G401.6 (cell line): ENCODE data around the gene PDE4B.

Experiments used
- FAIRE-seq: peaks from 2 replicates; lab custom pipeline; 2012; peaks lifted over from hg19 to GRCh38; lab: Jason Lieb, UNC

Gene PDE4B

DNA sequence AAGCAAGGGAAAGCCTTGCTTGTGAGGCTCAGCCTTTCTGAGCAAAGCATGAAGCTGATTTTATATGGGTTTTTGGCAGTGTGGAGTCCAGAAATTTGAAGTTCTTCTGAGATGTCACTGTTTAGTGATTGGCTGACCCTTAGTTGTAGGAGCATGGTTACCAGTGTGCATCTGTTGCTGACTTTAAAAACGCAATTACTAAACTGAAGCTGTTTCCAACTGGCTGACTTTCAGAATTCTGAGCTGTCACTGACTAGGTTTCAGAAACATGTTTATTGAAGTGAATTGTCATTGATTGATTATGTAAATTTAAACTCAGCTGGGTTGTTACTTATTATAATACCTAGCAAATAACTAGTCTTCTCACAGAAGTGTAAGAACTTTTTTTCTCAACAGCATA, 89.4 kb downstream of the PDE4B start:
- FAIRE-seq = no peak

DNA sequence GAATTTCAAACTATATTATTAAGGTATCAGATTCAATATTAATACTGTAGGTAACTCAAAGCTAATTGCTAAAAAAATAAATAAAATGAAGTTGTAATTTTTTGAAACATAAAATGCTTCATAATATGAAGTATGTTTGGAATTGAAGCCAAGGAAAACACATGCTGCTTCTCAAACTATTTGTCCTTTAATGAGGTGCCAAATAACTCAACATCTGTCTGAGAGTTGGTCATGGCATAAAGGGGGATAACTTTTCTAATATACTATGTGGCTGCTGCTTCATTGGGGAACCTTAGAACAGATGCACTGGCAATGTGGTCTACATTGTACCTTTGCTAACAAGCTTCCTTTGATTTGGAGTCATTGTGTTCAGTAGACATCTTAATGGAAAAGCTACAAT, 96.7 kb downstream of the PDE4B start:
- no peak for FAIRE-seq

DNA sequence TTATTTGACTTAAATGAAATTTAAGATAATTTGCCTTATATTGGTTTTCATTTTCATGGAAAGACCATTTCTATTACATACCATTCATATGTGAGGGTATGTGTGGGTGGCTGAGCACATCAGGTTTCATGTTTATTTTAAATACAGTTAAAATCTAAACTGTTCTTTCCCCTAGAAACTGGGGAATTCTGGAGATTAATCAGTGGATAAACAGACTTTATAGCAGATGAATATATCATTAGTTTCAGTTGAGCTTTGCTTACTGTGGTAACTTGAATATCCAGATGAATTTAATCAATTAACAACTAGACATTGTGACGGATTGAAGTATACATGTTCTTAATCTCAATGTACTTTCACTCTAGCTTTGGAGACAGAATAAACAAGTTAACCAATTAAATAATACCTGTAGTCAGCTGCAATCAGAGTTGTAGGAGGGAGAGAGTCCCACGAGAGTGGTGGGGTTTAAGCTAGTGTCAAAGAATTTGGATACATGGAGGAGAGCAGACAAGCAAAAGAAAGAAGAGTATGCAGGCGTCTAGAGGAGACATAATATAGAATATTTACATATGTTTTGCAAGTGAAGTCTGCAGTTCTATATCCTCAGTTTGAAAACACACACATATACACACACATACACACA, 97.6 kb downstream of the PDE4B start:
- no peak for FAIRE-seq

- no peak for FAIRE-seq
Measured at GRCh38 chr1:65894738-65895605, 102.3 kb downstream of the PDE4B start.

DNA sequence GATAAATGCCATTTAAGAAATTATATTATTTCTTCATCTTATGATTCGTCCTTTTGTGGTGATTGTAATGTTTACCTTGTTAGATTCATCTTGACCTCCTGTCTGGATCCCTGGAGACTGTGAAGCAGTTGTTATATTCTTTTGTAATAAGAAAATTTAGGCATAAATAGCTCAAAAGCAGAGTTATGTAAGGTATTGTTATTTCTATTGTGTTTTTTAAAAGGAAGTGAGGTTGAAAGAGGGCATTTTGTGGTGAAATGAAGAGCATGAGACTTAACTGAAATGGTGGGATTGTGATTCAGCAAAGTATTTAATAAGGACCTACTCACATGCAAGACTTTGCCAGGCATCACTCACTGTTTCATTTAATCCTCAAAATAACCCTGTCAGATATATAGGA, 104.0 kb downstream of the PDE4B start:
- no peak for FAIRE-seq

DNA sequence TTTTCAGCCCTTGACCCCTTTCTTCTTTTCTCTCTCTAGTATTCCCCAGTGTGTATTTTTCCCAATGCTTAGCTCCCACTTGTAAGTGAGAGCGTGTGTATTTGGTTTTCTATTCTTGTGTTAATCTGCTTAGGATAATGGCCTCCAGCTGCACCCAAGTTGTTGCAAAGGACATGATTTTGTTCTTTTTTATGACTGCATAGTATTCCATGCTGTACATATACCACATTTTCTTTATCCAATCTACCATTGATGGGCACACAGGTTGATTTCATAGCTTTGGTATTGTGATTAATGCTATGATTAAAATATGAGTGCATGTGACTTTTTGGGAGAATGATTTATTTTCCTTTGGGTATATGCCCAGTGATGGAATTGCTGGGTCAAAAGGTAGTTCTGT, 104.8 kb downstream of the PDE4B start:
- no peak for FAIRE-seq

- FAIRE-seq = no peak
Measured at GRCh38 chr1:65904681-65905083, 112.0 kb downstream of the PDE4B start.

DNA sequence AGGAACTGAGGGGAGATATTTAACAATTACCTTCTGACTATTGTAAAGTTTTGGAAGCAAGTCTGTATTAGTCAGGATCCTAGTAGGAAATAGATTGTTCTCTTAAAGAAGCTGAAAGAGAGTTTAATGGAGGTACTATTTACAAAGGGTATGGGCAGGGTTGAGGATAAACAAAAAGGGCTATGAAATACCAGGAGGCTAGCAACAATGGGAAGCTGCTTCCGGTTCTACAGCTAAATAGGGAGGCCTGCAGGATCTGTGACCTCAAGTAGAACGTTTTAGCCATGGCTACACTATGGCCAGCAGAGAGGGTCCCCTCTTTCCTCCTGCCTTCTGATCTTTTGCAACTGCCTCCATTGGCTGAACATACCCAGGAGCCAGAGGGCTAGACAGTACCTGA, 117.7 kb downstream of the PDE4B start:
- no peak for FAIRE-seq

- FAIRE-seq = no peak
Measured at GRCh38 chr1:65911679-65912078, 119.0 kb downstream of the PDE4B start.

- no peak for FAIRE-seq
Measured at GRCh38 chr1:65918564-65918963, 125.9 kb downstream of the PDE4B start.

- no peak for FAIRE-seq
Measured at GRCh38 chr1:65921446-65921845, 128.8 kb downstream of the PDE4B start.

DNA sequence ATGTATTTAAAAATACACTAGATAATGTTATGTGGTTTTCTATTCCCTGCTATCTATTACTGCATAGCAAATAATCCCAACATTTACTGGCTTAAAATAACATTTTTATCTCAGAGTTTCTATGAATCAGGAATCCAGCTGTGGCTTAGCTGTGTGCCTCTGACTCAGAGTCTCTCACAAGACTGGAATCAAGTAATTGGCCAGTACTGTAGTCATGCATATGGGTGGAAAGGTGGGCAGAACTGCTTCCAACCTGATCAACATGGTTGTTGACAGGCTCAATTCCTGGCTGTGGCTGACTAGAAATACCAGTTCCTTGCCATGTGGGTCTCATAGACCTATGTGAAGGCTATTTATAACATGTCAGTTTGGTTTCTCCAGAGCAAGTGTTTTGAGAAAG, 131.8 kb downstream of the PDE4B start:
- FAIRE-seq = no peak

GRCh38 chr1:65938506-65938905, 145.8 kb downstream of the PDE4B start:
- no peak for FAIRE-seq

- no peak for FAIRE-seq
Measured at GRCh38 chr1:65939191-65939590, 146.5 kb downstream of the PDE4B start.

GRCh38 chr1:65939636-65940035, 146.9 kb downstream of the PDE4B start:
- FAIRE-seq = no peak

- no peak for FAIRE-seq
Measured at GRCh38 chr1:65940126-65940525, 147.4 kb downstream of the PDE4B start.

DNA sequence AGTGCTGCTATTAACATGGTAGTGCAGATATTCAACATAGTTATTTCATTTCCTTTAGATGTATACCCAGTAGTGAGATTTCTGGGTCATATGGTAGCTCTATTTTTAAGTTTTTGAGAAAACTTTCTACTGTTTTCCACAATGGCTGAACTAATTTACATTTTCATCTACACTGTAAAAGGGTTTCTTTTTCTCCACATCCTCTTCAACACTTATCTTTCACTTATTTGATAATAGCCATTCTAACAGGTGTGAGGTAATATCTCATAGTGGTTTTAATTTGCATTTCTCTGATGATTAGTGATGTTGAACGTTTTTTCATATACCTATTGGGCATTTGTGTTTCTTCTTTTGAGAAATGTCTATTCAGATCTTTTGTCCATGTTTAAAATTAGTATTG, 149.8 kb downstream of the PDE4B start:
- no peak for FAIRE-seq

DNA sequence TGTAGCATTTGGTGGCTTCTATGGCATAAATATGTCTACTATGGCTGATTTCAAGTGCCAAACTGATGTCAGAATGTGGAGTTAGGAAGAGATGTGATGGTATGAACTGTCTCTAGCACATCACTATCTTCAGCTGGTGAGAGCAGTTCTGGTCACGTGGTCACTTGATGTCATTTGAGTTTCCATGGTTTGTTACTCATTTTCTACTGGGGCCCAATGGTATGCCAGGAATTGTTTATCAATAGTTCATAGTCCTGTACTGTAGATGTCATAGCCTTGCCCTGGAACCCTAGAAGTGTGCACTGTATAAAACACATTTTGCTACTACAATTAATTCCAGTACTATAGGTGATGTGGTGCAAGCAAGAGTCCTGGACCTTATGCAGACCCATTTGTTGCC, 153.7 kb downstream of the PDE4B start:
- no peak for FAIRE-seq

- no peak for FAIRE-seq
Measured at GRCh38 chr1:65946960-65947359, 154.3 kb downstream of the PDE4B start.

DNA sequence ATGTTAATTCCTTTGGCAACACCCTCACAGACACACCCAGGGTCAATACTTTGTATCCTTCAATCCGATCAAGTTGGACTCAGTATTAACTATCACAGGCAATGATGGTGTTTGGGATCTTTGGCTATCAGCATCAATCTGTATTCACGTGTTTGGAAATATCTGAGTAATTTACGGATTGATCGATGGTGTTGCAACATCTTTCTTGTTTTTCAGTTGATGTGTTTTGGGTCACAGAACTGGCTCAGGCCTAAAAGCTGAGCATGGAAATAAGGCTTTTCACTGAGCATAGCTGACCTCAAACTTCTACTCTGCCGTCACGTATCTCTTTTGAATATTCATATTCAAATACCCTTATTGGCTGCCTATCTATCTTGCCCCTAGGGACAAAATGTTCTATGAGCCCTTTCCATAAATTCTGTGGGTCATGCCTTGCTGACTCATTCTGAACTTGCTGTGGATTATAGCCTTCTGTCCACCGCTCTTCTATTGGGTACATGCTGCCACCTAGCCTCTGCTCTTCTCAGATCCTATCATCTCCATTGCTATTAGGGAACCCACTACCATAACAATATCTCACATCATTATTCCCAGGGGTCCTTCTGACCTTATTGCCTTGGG, 156.0 kb downstream of the PDE4B start:
- FAIRE-seq = no peak

- no peak for FAIRE-seq
Measured at GRCh38 chr1:65949230-65949626, 156.5 kb downstream of the PDE4B start.

DNA sequence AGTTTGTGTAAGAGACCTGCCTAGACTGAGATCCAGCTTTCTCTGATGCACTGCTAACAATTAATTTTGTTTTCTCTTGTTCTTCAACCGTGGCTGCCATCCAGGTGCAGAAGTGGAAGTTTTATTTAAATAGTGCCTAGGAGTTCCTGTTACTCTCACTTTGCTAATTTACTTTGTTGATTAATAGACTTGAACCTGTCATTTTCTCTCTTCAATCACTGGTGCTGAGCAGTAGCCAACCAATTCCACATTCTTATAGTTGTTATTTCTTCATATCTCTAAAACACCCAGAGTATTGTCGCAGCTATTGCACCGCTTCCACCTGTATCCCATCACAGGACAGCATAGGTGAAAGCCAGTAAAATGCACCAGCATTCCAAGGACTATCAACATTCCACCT, 157.2 kb downstream of the PDE4B start:
- FAIRE-seq = no peak

DNA sequence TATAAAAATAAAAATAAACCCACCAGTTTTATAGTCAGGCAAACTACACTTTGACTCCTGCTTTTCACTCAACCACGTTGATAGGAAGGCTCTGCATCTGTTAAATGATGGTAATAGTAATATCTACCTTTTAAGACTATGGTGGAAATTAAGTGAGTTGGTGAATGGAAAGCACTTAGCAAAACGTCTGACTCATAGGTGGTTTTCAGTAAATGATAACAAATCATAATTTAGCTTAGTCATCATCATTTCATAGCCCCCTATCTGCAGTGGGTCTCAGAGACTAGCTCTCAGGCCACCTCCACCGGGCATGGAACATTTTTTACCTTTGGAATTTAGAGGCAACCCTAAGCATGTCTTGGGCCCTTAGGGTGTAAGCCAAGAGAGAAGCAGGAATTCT, 160.0 kb downstream of the PDE4B start:
- FAIRE-seq = no peak

DNA sequence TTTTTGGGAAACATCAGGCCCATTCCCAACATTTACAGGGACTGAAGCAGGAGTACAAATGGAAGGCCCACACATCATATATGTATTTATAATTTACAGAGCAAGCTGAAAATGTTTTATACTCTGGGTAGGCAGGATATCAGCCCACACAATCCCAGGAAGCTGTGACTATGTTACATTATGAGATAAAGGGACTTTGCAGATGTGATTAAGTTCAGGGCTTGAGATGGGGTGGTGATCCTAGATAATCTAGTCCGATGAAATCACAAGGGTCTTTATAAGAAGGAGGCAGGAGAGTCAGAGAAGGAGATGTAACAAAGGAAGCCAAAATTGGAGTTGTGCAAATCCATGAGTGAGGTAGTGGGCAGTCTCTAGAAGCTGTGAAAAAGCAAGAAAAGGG, 160.5 kb downstream of the PDE4B start:
- no peak for FAIRE-seq
